Neural cell (in vitro differentiated cells): ENCODE data around the gene TEX22.

ENCODE experiments used
- EZH2 ChIP-seq: fragments of 200-600, 300-800 bp; shearing (Covaris generic), sonication (generic); IDR thresholded peaks from 2 replicates; pipeline ENCODE4 v1.6.1; 2014; ENCODE audit warnings: antibody characterized with exemption, low read length, borderline replicate concordance, mild to moderate bottlenecking; ENCODE audit not compliant: insufficient read depth, poor library complexity, severe bottlenecking
- POLR2AphosphoS5 ChIP-seq: IDR thresholded peaks from 2 replicates; pipeline ENCODE4 v1.6.1; 2012
- SMC3 ChIP-seq: fragments of 450-650 bp; conservative IDR thresholded peaks from 2 replicates; pipeline ENCODE4 v1.6.1; 2014; ENCODE audit warnings: antibody characterized with exemption, mild to moderate bottlenecking, moderate library complexity; ENCODE audit not compliant: poor library complexity
- TF ChIP-seq, protein P1 (sequence below): fragments of 450-650 bp; IDR thresholded peaks from 2 replicates; pipeline ENCODE4 v1.5.1; 2014; ENCODE audit warnings: antibody characterized with exemption, mild to moderate bottlenecking, moderate library complexity; ENCODE audit not compliant: poor library complexity, severe bottlenecking

- TF ChIP-seq, protein P1, sequence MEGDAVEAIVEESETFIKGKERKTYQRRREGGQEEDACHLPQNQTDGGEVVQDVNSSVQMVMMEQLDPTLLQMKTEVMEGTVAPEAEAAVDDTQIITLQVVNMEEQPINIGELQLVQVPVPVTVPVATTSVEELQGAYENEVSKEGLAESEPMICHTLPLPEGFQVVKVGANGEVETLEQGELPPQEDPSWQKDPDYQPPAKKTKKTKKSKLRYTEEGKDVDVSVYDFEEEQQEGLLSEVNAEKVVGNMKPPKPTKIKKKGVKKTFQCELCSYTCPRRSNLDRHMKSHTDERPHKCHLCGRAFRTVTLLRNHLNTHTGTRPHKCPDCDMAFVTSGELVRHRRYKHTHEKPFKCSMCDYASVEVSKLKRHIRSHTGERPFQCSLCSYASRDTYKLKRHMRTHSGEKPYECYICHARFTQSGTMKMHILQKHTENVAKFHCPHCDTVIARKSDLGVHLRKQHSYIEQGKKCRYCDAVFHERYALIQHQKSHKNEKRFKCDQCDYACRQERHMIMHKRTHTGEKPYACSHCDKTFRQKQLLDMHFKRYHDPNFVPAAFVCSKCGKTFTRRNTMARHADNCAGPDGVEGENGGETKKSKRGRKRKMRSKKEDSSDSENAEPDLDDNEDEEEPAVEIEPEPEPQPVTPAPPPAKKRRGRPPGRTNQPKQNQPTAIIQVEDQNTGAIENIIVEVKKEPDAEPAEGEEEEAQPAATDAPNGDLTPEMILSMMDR: no peak
- TF ChIP-seq POLR2AphosphoS5 (no peak), EZH2 (no peak), SMC3 (no peak)
Observed at GRCh38 chr14:105423488-105424195, 25.3 kb downstream of the TEX22 start.
